Kidney (tissue), 14 donors: ENCODE data around the gene MAP1LC3A. TPM values are rescaled to one million over a fixed set of nuclear protein-coding genes. Genes with fewer than 3 reads are reported as not detected.

Experiments used
- DNase-seq, 5 donors: peaks; one replicate each; pipeline ENCODE4 v3.0.0-alpha.2; 2013 to 2020
- FAIRE-seq: peaks from 2 replicates; lab custom pipeline; 2012; peaks lifted over from hg19 to GRCh38; lab: Jason Lieb, UNC
- H3K27ac ChIP-seq, 2 donors: one replicate each; pipeline ENCODE4 v1.7.0; 2013; ENCODE audit warnings: low read depth in 2 of 2, low read length in 2 of 2, inconsistent platforms in 1 of 2
- H3K27me3 ChIP-seq: one replicate; pipeline ENCODE4 v1.7.1; 2013; ENCODE audit warnings: low read length, inconsistent platforms; ENCODE audit not compliant: control insufficient read depth, insufficient read depth
- H3K36me3 ChIP-seq, 3 donors: one replicate each; pipeline versions ENCODE4 v1.7.0 to v1.7.1; 2013; ENCODE audit warnings: low read length in 3 of 3, control low read depth in 1 of 3, inconsistent platforms in 1 of 3; ENCODE audit not compliant: insufficient read depth in 3 of 3, control insufficient read depth in 2 of 3
- H3K4me1 ChIP-seq, 3 donors: one replicate each; pipeline versions ENCODE4 v1.7.0 to v1.7.1; 2013; ENCODE audit warnings: low read length in 3 of 3, inconsistent platforms in 1 of 3, low read depth in 1 of 3; ENCODE audit not compliant: control insufficient read depth in 2 of 3, insufficient read depth in 2 of 3
- H3K4me3 ChIP-seq, 3 donors: one replicate each; pipeline versions ENCODE4 v1.7.0 to v1.8.1; 2013; ENCODE audit warnings: low read length in 3 of 3, control low read depth in 1 of 3, inconsistent platforms in 1 of 3
- H3K9ac ChIP-seq, 3 donors: one replicate each; pipeline versions ENCODE4 v1.7.0 to v1.7.1; 2013; ENCODE audit warnings: low read length in 3 of 3, control low read depth in 1 of 3, inconsistent platforms in 1 of 3
- H3K9me3 ChIP-seq, 3 donors: one replicate each; pipeline versions ENCODE4 v1.7.0 to v1.7.1; 2013; ENCODE audit warnings: low read length in 3 of 3, control low read depth in 1 of 3, inconsistent platforms in 1 of 3; ENCODE audit not compliant: control insufficient read depth in 2 of 3, insufficient read depth in 1 of 3
- intact Hi-C: fragments of 100-400 bp; cut with DNase I; formaldehyde crosslinking; loops from one replicate; pipeline ENCODE4 v1.11.1; 2022
- polyA plus RNA-seq: library from polyadenylated mRNA; stranded (reverse); fragments of 350-450 nt; fragmentation: Illumina TruSeq; extraction: RNeasy Lipid Tissue Mini Kit (QIAGEN cat#74804); gene quantifications from one replicate; pipeline ENCODE4 v1.2.3, GENCODE V29; 2014; ENCODE audit warnings: low read depth, low replicate concordance; ENCODE audit not compliant: insufficient read depth
- total RNA-seq: library from RNA; stranded (reverse); fragmentation: NEBNext Ultra II Directional; extraction: Animal tissue kit (Norgen Biotek cat#: 25700); gene quantifications from one replicate; pipeline ENCODE4 v1.2.1, GENCODE V29; 2021
- TF ChIP-seq, protein P1 (sequence below): IDR thresholded peaks from 3 replicates; pipeline ENCODE4 v1.5.1; 2012; ENCODE audit warnings: mild to moderate bottlenecking, moderate library complexity, borderline replicate concordance; ENCODE audit not compliant: insufficient read depth; ENCODE audit errors: extremely low read depth
- donor health status: control.
- donor health status: control.
- donor health status: control.
- donor health status: control.
- donor health status: control.
- donor health status: DM: yes; HTN: yes; CAD: no.
- donor health status: Normal renal cell carcinoma (clear cell type).

The MAP1LC3A gene
- total and polyA plus RNA-seq, 2 donors from 2014 or later, result 42.5 to 153 TPM

- TF ChIP-seq, protein P1, sequence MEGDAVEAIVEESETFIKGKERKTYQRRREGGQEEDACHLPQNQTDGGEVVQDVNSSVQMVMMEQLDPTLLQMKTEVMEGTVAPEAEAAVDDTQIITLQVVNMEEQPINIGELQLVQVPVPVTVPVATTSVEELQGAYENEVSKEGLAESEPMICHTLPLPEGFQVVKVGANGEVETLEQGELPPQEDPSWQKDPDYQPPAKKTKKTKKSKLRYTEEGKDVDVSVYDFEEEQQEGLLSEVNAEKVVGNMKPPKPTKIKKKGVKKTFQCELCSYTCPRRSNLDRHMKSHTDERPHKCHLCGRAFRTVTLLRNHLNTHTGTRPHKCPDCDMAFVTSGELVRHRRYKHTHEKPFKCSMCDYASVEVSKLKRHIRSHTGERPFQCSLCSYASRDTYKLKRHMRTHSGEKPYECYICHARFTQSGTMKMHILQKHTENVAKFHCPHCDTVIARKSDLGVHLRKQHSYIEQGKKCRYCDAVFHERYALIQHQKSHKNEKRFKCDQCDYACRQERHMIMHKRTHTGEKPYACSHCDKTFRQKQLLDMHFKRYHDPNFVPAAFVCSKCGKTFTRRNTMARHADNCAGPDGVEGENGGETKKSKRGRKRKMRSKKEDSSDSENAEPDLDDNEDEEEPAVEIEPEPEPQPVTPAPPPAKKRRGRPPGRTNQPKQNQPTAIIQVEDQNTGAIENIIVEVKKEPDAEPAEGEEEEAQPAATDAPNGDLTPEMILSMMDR, result no peak
- Histone ChIP-seq H3K27ac (no peak overlapping the region), H3K4me1 (peaks cover 0 to 3% (median 0%) of the 10 kb centered on the region in 3 donors), H3K9me3 (no peaks in the 10 kb centered on the region), H3K4me3 (no peak overlapping the region), H3K36me3 (peaks cover 0 to 4% (median 2%) of the 10 kb centered on the region in 3 donors), H3K9ac (no peak overlapping the region), H3K27me3 (no peaks in the 10 kb centered on the region)
- DNase-seq (no peak), FAIRE-seq (no peak)
- intact Hi-C loops, result no loop called here
Observed at GRCh38 chr20:34582221-34582620, 23.7 kb downstream of the MAP1LC3A start.

- FAIRE-seq (no peak), DNase-seq (no peak)
- intact Hi-C loops, result no loop called here
- TF ChIP-seq, protein P1, result no peak
- H3K36me3 ChIP-seq, result peaks cover 0 to 4% (median 2%) of the 10 kb centered on the region in 3 donors
- H3K9me3 ChIP-seq, result no peaks in the 10 kb centered on the region
- no peak overlapping the region for H3K4me3 ChIP-seq
- no peak overlapping the region for H3K27ac ChIP-seq
- H3K9ac ChIP-seq, result no peak overlapping the region
- H3K4me1 ChIP-seq, result peaks cover 0 to 3% (median 0%) of the 10 kb centered on the region in 3 donors
- no peaks in the 10 kb centered on the region for H3K27me3 ChIP-seq
Observed at GRCh38 chr20:34582911-34583310, 24.4 kb downstream of the MAP1LC3A start.

- Histone ChIP-seq H3K36me3 (peaks cover 0 to 4% (median 2%) of the 10 kb centered on the region in 3 donors), H3K27ac (no peak overlapping the region), H3K9ac (no peak overlapping the region), H3K4me3 (no peak overlapping the region), H3K27me3 (no peaks in the 10 kb centered on the region), H3K9me3 (no peaks in the 10 kb centered on the region), H3K4me1 (peaks cover 0 to under 1% (median 0%) of the 10 kb centered on the region in 3 donors)
- TF ChIP-seq, protein P1, result no peak
- no peak for FAIRE-seq
- DNase-seq, result no peak
- intact Hi-C loops, result no loop called here
Observed at GRCh38 chr20:34583544-34583943, 25.0 kb downstream of the MAP1LC3A start.

- FAIRE-seq (no peak), DNase-seq (no peak)
- no peak overlapping the region for H3K27ac ChIP-seq
- no peaks in the 10 kb centered on the region for H3K4me1 ChIP-seq
- H3K9me3 ChIP-seq, result no peaks in the 10 kb centered on the region
- H3K36me3 ChIP-seq, result peaks cover 0 to 4% (median 2%) of the 10 kb centered on the region in 3 donors
- H3K9ac ChIP-seq, result no peak overlapping the region
- intact Hi-C loops, result no loop called here
- no peak overlapping the region for H3K4me3 ChIP-seq
- no peaks in the 10 kb centered on the region for H3K27me3 ChIP-seq
- TF ChIP-seq, protein P1, result no peak
Observed at GRCh38 chr20:34585019-34585418, 26.5 kb downstream of the MAP1LC3A start.
